Measurements from ENCODE around the gene KAT2B.
"Not testable (repeated sequence)": the region's sequence is repeated elsewhere in the genome, so short reads cannot be mapped to it uniquely, and the experiment has no call there.

Gene KAT2B

DNA sequence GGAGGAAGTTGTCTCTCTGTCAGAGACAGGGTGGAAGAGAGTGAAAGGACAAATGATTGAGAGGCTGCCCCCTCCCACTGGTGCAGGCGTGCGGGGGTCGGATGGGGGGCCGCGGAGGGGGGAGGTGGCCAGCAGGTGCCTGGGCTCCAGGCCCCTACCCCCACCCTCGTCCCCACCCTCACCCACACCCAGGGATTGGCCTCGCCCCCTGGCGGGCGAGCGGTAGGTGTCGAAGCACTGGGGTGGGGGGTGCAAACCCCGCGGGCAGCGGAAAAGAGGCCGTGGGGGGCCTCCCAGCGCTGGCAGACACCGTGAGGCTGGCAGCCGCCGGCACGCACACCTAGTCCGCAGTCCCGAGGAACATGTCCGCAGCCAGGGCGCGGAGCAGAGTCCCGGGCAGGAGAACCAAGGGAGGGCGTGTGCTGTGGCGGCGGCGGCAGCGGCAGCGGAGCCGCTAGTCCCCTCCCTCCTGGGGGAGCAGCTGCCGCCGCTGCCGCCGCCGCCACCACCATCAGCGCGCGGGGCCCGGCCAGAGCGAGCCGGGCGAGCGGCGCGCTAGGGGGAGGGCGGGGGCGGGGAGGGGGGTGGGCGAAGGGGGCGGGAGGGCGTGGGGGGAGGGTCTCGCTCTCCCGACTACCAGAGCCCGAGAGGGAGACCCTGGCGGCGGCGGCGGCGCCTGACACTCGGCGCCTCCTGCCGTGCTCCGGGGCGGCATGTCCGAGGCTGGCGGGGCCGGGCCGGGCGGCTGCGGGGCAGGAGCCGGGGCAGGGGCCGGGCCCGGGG is at the start of gene KAT2B:
TSS of gene KAT2B (plus strand) at position 682 of the 783 bp plus-strand sequence. CDS start at position 714, 32 bp downstream.
- peak; percentile 60 to 79 for DNase-seq

DNA sequence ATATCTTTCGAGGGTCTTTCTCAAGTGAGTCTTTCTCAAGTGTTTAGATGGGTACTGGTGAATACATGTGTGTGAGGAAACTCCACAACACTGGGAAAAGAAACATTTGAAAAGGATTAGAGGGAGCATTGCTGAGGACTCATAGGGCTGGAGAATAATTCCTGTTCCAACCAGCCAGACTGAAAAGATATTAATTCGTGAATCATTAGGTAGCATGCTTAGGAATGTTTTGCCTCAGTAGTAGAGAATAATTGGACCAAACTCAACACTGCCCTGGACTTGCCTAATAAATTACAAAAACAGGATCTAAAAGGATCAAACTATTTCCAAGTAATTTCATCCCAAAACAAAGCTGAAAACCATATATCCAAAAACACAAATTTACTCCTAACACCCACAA is 45.5 kb upstream of the KAT2B start:
- no peak for DNase-seq

DNA sequence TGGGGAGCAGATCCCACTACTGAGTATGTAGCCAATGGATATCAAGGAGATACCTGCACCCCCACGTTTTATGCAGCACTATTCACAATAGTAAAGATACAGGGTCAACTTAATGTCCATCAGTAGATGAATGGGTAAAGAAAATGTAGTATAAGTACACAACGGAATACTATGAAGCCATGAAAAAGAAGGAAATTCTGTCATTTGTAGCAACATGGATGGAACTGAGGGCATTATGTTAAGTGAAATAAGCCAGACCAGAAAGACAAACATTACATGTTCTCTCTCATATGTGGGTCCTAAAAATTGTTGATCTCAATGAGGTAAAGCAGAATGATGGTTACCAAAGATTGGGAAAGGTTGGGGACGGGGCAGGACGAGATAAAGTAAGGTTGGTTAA is 42.7 kb upstream of the KAT2B start:
- no peak for DNase-seq

- no peak for DNase-seq
Measured at GRCh38 chr3:20001932-20002331, 38.3 kb upstream of the KAT2B start.

- DNase-seq = no peak
Measured at GRCh38 chr3:20007960-20008359, 32.3 kb upstream of the KAT2B start.

DNA sequence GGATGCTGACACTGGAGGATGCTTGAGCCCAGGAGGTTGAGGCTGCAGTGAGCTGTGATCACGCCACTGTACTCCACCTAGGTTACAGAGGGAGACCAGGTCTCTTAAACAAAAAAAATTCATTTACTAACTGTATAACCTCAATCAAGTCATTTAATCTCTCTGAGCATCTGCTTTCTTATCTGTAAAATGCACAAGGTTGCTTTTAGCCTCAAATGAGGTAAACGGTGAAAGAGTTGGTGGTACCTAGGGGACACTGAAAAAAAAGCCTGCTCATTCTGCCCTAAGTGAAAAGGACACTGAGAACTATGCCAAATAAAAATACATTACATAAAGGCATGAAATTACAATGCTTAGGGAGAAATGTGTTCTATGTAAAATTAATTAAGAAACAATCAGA is 31.6 kb upstream of the KAT2B start:
- no peak for DNase-seq

DNA sequence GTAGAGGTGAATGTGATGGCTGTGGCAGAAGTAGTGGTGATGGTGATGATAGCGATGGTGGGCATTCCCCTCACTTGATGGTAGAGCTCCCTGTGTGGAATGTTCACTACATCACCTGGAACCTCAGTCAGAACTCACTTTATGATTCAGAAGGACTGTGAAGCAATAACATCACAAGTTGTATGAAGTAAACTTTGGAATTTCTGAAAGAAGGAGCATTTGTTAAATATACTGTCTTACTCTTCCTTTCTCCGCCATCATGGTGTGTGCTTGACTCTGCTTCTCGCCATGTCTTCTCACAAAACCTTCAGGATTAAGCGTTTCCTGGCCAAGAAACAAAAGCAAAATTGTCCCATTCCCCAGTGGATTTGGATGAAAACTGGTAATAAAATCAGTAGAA is 28.1 kb upstream of the KAT2B start, which contains the start of gene PP2D1:
TSS of gene PP2D1 (minus strand) at position 101 of the 400 bp plus-strand sequence. CDS start 192 bp downstream, outside the sequence.
- DNase-seq = no peak

- DNase-seq = no peak
Measured at GRCh38 chr3:20013396-20013795, 26.9 kb upstream of the KAT2B start.

- DNase-seq = no peak
Measured at GRCh38 chr3:20015525-20015924, 24.7 kb upstream of the KAT2B start.

DNA sequence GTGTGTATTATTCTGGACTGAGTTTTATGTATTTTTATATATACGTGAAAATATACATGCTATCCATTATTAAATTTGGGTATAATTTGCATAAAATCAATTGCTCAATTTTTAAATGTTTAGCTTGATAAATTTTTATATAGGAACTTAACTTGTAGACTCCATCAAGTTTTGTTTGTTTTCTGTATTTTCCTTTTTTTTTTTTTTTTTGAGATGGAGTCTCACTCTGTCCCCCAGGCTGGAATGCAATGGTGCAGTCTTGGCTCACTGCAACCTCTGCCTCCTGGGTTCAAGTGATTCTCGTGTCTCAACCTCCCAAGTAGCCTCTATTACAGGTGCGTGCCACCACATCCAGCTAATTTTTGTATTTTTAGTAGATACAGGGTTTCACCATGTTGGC is 24.2 kb upstream of the KAT2B start:
- DNase-seq = not testable (repeated sequence)

- no peak for DNase-seq
Measured at GRCh38 chr3:20022954-20023622, 17.2 kb upstream of the KAT2B start.

GRCh38 chr3:20023623-20024405 is 16.4 kb upstream of the KAT2B start:
- no peak for DNase-seq

- DNase-seq = no peak
Measured at GRCh38 chr3:20027136-20027535, 13.1 kb upstream of the KAT2B start.

DNA sequence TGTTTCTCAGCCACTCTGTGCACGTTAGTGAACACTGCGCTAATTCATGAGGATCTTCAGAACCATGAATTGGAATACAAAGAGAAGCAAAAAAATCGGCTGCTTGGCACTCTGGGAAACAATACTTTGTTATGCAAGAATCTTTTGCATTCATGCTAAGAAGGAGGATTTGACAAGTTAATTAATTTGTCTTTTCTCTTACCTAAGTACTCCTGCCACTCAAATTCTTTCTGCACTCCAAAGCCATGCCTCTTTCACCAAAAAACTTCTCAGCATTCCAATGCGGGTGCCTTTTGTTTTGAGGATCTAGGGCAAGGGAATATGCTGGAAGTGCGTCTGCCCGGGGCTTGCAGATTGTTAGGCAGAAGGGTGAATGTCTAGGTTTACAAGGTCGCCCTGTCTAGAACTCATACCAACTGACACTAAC is 11.3 kb upstream of the KAT2B start:
- DNase-seq = no peak

GRCh38 chr3:20031939-20032338 is 8.3 kb upstream of the KAT2B start:
- not testable (repeated sequence) for DNase-seq

DNA sequence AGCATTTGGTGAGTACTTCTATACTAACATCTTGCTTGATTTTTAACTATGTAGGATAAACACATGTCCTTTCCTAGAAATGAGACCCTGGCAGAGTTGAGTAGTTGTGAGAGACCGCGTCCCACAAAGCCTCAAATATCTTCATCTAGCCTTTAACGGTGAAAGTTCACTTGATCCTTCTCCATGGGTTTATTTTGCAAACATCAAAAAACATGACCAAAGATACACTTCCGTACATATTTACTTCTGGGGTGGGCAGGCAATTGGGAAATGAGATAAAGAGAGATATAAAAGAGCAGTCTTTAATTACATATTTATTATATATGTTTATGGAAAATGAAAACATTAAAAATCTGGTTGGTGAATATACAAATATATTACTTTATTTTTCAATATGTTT is 5.2 kb upstream of the KAT2B start:
- DNase-seq = no peak

- DNase-seq = no peak
Measured at GRCh38 chr3:20037255-20037996, 2.8 kb upstream of the KAT2B start.

DNA sequence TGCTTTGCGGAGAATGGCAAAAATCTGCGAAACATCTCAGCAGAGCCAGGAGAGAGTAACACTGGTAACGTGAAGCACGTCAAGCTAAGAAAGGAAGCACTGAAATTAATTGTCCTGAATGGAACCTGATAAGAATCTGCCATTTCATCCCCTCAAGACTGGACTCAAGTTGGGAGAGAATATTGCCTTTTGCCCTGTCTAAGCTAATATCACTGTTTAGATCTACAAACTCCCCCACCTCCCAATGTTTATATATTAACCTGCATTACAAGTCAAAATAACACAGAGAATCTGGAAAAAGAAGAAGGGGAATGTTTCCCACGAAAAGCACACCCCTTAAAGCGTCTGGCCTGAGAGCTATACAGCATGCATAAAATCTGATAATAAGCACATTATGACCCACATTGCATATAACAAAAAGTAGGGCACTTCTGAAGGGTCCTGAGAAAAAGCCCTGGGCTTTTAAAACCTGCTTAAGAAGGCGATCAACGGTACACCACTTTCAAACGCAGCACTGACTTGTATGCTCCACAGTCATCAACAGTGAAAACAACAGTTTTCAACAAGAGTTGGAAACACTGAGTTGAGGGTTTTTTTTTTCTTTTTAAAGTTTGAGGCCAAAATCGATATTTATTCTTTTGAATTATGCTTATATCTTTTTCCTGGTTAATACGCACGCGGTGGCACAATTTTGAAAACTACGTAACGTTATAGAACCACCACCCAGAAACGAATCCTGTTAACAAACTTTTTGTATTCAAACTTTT is 1.4 kb upstream of the KAT2B start:
- no peak for DNase-seq

DNA sequence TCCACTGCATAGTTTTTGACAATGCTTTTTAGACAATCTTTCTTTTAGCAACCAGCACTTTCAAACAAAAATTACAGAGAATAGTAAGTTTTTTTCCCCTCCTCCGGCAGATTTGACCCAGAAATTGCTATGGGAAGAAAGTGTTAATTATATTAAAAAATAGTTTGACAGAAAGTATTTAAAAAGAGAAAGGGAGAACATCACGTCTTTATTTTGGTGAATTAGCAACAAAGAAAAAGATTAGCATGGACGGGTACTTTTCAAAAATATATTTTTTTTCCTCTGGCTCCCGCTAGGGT is 831 bp upstream of the KAT2B start:
- no peak for DNase-seq

- peak; percentile 33 to 56 for DNase-seq
Measured at GRCh38 chr3:20040548-20041196, 426 bp downstream of the KAT2B start.

GRCh38 chr3:20041197-20041780 is 1.0 kb downstream of the KAT2B start:
- DNase-seq = peak; percentile 34 to 81
